ENCODE measurements around the gene GPR39.

DNA sequence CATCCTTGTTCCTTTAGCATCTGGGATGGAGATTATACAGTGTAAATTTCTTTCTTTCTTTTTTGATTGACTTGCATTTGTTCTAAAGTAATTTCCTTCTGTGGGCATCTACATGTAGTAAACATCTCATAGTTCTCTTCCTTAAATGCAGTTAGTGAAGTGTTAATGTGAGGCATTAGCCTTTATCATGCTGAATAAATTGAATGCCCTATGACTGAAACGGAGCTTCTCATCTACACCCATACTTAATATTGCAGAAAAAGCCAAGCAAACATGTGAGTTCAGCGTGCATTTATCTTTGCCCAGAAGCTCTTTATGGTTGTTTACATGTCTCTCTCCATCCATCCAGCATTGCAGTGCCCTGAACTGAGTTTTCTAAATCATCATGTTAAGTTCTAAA is 195.1 kb downstream of the GPR39 start:
- TF ChIP-seq EZH2 (optimal IDR thresholded peaks at IDR 0.05; ENCODE audit: low read depth, low read length), result no peak
- no peak for TF ChIP-seq CTCF (IDR thresholded peaks at IDR 0.05; ENCODE audit: low read length)
- no peak for TF ChIP-seq EZH2phosphoT487 (IDR thresholded peaks at IDR 0.05; ENCODE audit: low read length)
